Mucosa of rectum (tissue), 2 donors: ENCODE results near the gene CLASP1.

Experiments used
- H3K27ac ChIP-seq, 2 donors: one replicate each; pipeline ENCODE4 v1.7.0; 2013; ENCODE audit warnings: inconsistent platforms in 2 of 2, low read depth in 2 of 2, low read length in 2 of 2
- H3K27me3 ChIP-seq, 2 donors: one replicate each; pipeline ENCODE4 v1.7.0; 2013; ENCODE audit warnings: low read length in 2 of 2; ENCODE audit not compliant: control insufficient read depth in 2 of 2, insufficient read depth in 2 of 2
- H3K36me3 ChIP-seq, 2 donors: one replicate each; pipeline ENCODE4 v1.7.0; 2013; ENCODE audit warnings: low read length in 2 of 2; ENCODE audit not compliant: control insufficient read depth in 2 of 2, insufficient read depth in 2 of 2
- H3K4me1 ChIP-seq, 2 donors: one replicate each; pipeline ENCODE4 v1.7.0; 2013; ENCODE audit warnings: low read length in 2 of 2, mild to moderate bottlenecking in 1 of 2; ENCODE audit not compliant: control insufficient read depth in 2 of 2, insufficient read depth in 2 of 2
- H3K4me3 ChIP-seq, 2 donors: one replicate each; pipeline ENCODE4 v1.7.0; 2013; ENCODE audit warnings: low read length in 2 of 2
- H3K9ac ChIP-seq, 2 donors: one replicate each; pipeline ENCODE4 v1.7.0; 2013; ENCODE audit warnings: low read length in 2 of 2, low read depth in 1 of 2, mild to moderate bottlenecking in 1 of 2
- H3K9me3 ChIP-seq, 2 donors: one replicate each; pipeline ENCODE4 v1.7.0; 2013; ENCODE audit warnings: low read length in 2 of 2; ENCODE audit not compliant: control insufficient read depth in 2 of 2
- donor health status: healthy.
- donor health status: Normal muscosa, but diverticular disease.

Gene CLASP1

GRCh38 chr2:121436918-121437317 lies 212.3 kb downstream of the CLASP1 start:
- no peak overlapping the region for H3K9ac ChIP-seq
- H3K27ac ChIP-seq, result no peak overlapping the region
- H3K4me1 ChIP-seq, result no peaks in the 10 kb centered on the region
- H3K4me3 ChIP-seq, result no peak overlapping the region
- no peaks in the 10 kb centered on the region for H3K27me3 ChIP-seq
- H3K9me3 ChIP-seq, result no peaks in the 10 kb centered on the region
- peaks cover 7 to 8% of the 10 kb centered on the region in 2 donors for H3K36me3 ChIP-seq

- H3K4me1 ChIP-seq, result no peaks in the 10 kb centered on the region
- no peak overlapping the region for H3K4me3 ChIP-seq
- no peak overlapping the region for H3K27ac ChIP-seq
- no peaks in the 10 kb centered on the region for H3K27me3 ChIP-seq
- no peaks in the 10 kb centered on the region for H3K9me3 ChIP-seq
- no peak overlapping the region for H3K9ac ChIP-seq
- peaks cover 4 to 7% of the 10 kb centered on the region in 2 donors for H3K36me3 ChIP-seq
Observed at GRCh38 chr2:121435790-121436189, 213.5 kb downstream of the CLASP1 start.

- Histone ChIP-seq H3K4me3 (no peak overlapping the region), H3K36me3 (peaks cover 23 to 24% of the 10 kb centered on the region in 2 donors), H3K27me3 (no peaks in the 10 kb centered on the region), H3K9me3 (no peaks in the 10 kb centered on the region), H3K4me1 (no peaks in the 10 kb centered on the region), H3K27ac (no peak overlapping the region), H3K9ac (no peak overlapping the region)
Observed at GRCh38 chr2:121431214-121431613, 218.0 kb downstream of the CLASP1 start.

DNA sequence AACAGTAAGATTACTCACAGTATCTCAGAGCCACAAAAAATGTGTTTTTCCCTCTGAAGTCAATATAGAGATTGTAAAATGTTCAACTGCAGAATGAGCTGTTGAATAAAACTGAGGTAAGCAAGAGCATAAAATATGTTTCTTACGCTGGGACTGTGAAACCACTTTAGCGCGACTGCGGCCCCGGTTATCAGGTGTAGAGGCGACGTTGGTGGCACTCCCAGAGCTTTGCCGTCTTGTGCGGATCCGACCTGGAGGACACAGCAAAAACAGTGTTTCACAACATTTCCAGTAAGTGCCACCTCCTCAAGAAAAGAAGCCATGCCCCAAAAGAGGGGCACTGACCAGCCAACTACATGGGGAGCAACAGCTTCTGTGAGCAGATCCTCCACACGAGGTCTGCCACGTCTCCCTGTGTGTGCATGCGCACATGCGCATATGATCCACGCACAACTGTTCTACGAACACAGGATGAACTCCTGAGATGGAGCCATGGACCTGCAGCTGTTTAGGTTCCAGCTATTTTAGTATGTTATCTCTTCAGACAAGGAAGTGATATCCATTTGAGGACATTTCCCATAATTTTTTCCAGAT lies 219.2 kb downstream of the CLASP1 start:
- Histone ChIP-seq H3K4me3 (no peak overlapping the region), H3K27me3 (no peaks in the 10 kb centered on the region), H3K27ac (no peak overlapping the region), H3K9ac (no peak overlapping the region), H3K4me1 (no peaks in the 10 kb centered on the region), H3K9me3 (no peaks in the 10 kb centered on the region), H3K36me3 (peaks cover 25 to 26% of the 10 kb centered on the region in 2 donors)

GRCh38 chr2:121429119-121429903 lies 220.0 kb downstream of the CLASP1 start:
- no peaks in the 10 kb centered on the region for H3K9me3 ChIP-seq
- H3K27me3 ChIP-seq, result no peaks in the 10 kb centered on the region
- H3K4me3 ChIP-seq, result no peak overlapping the region
- no peak overlapping the region for H3K27ac ChIP-seq
- H3K9ac ChIP-seq, result no peak overlapping the region
- H3K36me3 ChIP-seq, result peaks cover 29 to 31% of the 10 kb centered on the region in 2 donors
- H3K4me1 ChIP-seq, result no peaks in the 10 kb centered on the region

DNA sequence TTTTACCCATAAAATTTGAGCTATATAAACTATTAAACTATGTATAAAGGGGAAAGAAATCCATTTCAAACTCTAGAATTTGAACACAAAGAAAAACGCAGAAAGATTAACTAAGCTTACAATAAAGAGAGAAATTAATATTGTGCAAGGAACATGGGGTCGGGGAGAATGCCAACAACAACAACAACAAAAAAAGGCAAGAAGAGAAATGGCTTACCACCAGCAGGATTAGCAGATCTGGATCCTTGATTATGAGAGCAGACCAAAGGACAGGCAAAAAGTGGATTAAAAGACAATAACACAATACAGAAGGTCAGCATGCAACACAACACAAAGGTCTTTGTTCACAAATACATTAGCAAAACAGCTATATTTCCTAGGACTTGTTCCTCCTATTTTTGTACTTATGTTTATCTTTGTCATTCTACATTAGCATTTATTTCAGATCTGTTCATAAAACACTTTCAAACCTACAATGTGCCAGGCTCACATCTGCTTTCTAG lies 222.0 kb downstream of the CLASP1 start:
- Histone ChIP-seq H3K9me3 (no peaks in the 10 kb centered on the region), H3K9ac (no peak overlapping the region), H3K27me3 (no peaks in the 10 kb centered on the region), H3K4me3 (no peak overlapping the region), H3K36me3 (peaks cover 35% of the 10 kb centered on the region in 2 donors), H3K27ac (no peak overlapping the region), H3K4me1 (no peaks in the 10 kb centered on the region)

GRCh38 chr2:121420486-121420885 lies 228.8 kb downstream of the CLASP1 start:
- H3K27me3 ChIP-seq, result no peaks in the 10 kb centered on the region
- no peaks in the 10 kb centered on the region for H3K4me1 ChIP-seq
- peaks cover 17 to 27% of the 10 kb centered on the region in 2 donors for H3K36me3 ChIP-seq
- no peak overlapping the region for H3K4me3 ChIP-seq
- H3K9ac ChIP-seq, result no peak overlapping the region
- no peaks in the 10 kb centered on the region for H3K9me3 ChIP-seq
- no peak overlapping the region for H3K27ac ChIP-seq

GRCh38 chr2:121419081-121419699 lies 230.1 kb downstream of the CLASP1 start:
- no peaks in the 10 kb centered on the region for H3K27me3 ChIP-seq
- H3K4me3 ChIP-seq, result no peak overlapping the region
- H3K9ac ChIP-seq, result no peak overlapping the region
- peaks cover 10 to 21% of the 10 kb centered on the region in 2 donors for H3K36me3 ChIP-seq
- no peaks in the 10 kb centered on the region for H3K9me3 ChIP-seq
- no peak overlapping the region for H3K27ac ChIP-seq
- H3K4me1 ChIP-seq, result no peaks in the 10 kb centered on the region

DNA sequence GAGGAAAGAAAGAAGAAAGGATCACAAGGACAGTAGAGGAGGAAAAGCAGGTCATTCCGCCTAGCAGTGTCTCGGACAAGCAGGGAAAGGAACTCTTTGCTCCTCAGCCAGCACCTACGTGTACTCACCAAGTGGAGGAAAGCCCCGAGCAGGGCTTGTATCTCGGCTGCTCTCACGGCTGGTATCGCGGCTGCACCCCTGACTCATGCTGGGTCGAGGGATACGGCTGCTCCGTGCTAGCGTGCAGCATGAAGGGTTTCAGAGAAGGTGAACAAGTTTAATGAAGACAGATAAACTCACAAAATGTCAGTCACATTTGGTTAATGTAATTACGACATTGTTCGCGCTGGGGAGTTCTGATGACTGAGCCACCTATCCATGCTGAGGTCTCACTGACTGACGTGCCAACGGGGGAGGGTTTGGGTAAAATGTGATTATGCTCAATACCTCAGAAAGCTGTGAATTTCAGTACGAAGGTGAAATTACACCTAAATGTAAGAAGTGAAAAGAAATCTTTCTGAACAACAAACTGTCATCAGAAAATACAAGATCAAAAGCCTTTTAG lies 230.7 kb downstream of the CLASP1 start:
- no peaks in the 10 kb centered on the region for H3K9me3 ChIP-seq
- H3K9ac ChIP-seq, result no peak overlapping the region
- no peaks in the 10 kb centered on the region for H3K4me1 ChIP-seq
- no peak overlapping the region for H3K27ac ChIP-seq
- H3K4me3 ChIP-seq, result no peak overlapping the region
- H3K27me3 ChIP-seq, result no peaks in the 10 kb centered on the region
- H3K36me3 ChIP-seq, result peaks cover 6 to 16% of the 10 kb centered on the region in 2 donors

GRCh38 chr2:121417826-121418225 lies 231.4 kb downstream of the CLASP1 start:
- Histone ChIP-seq H3K9me3 (no peaks in the 10 kb centered on the region), H3K27ac (no peak overlapping the region), H3K9ac (no peak overlapping the region), H3K4me1 (no peaks in the 10 kb centered on the region), H3K4me3 (no peak overlapping the region), H3K27me3 (no peaks in the 10 kb centered on the region), H3K36me3 (peaks cover 6 to 15% of the 10 kb centered on the region in 2 donors)
